AG04449 (cell line): ENCODE measurements around the gene AFF3.

ENCODE experiments used
- CTCF ChIA-PET: fragments of 350-600 bp; formaldehyde crosslinking; extraction: SDS; loops from one replicate; lab custom pipeline; 2021; ENCODE audit warnings: antibody characterized with exemption; lab: Yijun Ruan, JAX
- POLR2A ChIA-PET: fragments of 400-600, 350-600 bp; formaldehyde crosslinking; extraction: SDS; loops from one replicate; lab custom pipeline; 2020; ENCODE audit warnings: antibody characterized with exemption, inconsistent platforms; lab: Yijun Ruan, JAX
- DNase-seq: peaks from one replicate; pipeline ENCODE4 v3.0.0-alpha.2; 2010; ENCODE audit warnings: low read depth, low spot score
- H3K4me3 ChIP-seq: 2 replicates; pipeline ENCODE4 v1.5.1; 2011; ENCODE audit warnings: low read depth, mild to moderate bottlenecking, control low read depth, low read length
- CTCF ChIP-seq: IDR thresholded peaks from one replicate; pipeline ENCODE4 v1.5.1; 2011; ENCODE audit warnings: mild to moderate bottlenecking, moderate library complexity, low read length, control low read depth, inconsistent platforms; ENCODE audit not compliant: insufficient read depth; ENCODE audit errors: missing control alignments

The AFF3 gene

GRCh38 chr2:99891428-99891780 lies 251.0 kb downstream of the AFF3 start:
- TF ChIP-seq CTCF: no peak
- CTCF ChIA-PET: interaction anchor here (1.8 kb wide), 2 partner anchors 9 to 166 kb away, joined by 5 to 10 read pairs; no protein-coding TSS in a partner anchor
- DNase-seq: no peak
- H3K4me3 ChIP-seq: no peak overlapping the region
- POLR2A ChIA-PET: interaction anchor here (0.9 kb wide), 1 partner anchor 9 kb away, joined by 5 read pairs; no protein-coding TSS in a partner anchor

GRCh38 chr2:99890568-99891427 lies 251.6 kb downstream of the AFF3 start:
- no peak for TF ChIP-seq CTCF
- CTCF ChIA-PET: interaction anchor here (1.8 kb wide), 1 partner anchor 9 kb away, joined by 10 read pairs; no protein-coding TSS in a partner anchor
- POLR2A ChIA-PET: interaction anchor here (0.9 kb wide), 1 partner anchor 9 kb away, joined by 5 read pairs; no protein-coding TSS in a partner anchor
- H3K4me3 ChIP-seq: no peak overlapping the region
- no peak for DNase-seq

GRCh38 chr2:99888617-99889016 lies 253.8 kb downstream of the AFF3 start:
- no peak for DNase-seq
- TF ChIP-seq CTCF: no peak
- H3K4me3 ChIP-seq: no peak overlapping the region
- ChIA-PET POLR2A (no interaction called here), CTCF (interaction anchor here (0.9 kb wide), 1 partner anchor 374 kb away, joined by 3 read pairs; no protein-coding TSS in a partner anchor)

- no peak for TF ChIP-seq CTCF
- ChIA-PET CTCF (no interaction called here), POLR2A (no interaction called here)
- no peak overlapping the region for H3K4me3 ChIP-seq
- no peak for DNase-seq
Observed at GRCh38 chr2:99886418-99886817, 256.0 kb downstream of the AFF3 start.

GRCh38 chr2:99883358-99883757 lies 259.0 kb downstream of the AFF3 start:
- ChIA-PET POLR2A (no interaction called here), CTCF (interaction anchor here (1.0 to 2.2 kb wide), 3 partner anchors 9 to 377 kb away, joined by 3 to 10 read pairs (median 3); no protein-coding TSS in a partner anchor)
- H3K4me3 ChIP-seq: no peak overlapping the region
- no peak for TF ChIP-seq CTCF
- no peak for DNase-seq
